HG02884 (cell line): ENCODE measurements around the gene RPS3.
"Not testable (repeated sequence)": the region's sequence is repeated elsewhere in the genome, so short reads cannot be mapped to it uniquely, and the experiment has no call there.

Source experiments
- ATAC-seq: cut with Tn5 transposase; IDR thresholded peaks from one replicate; pipeline ENCODE4 v1.9.1; 2021; ENCODE audit warnings: mild to moderate bottlenecking, moderate library complexity; ENCODE audit not compliant: unreplicated experiment

The RPS3 gene

GRCh38 chr11:75399344-75400145 is at the start of gene RPS3:
RPS3 (plus strand) TSS chr11:75399518; CDS start chr11:75399548, 30 bp downstream.
- ATAC-seq, result peak; percentile 89

GRCh38 chr11:75349521-75350116 is 49.7 kb upstream of the RPS3 start:
- no peak for ATAC-seq

GRCh38 chr11:75350122-75350742 is 49.1 kb upstream of the RPS3 start:
- ATAC-seq, result no peak

GRCh38 chr11:75350743-75351540 is 48.4 kb upstream of the RPS3 start:
- no peak for ATAC-seq

- no peak for ATAC-seq
Observed at GRCh38 chr11:75351541-75351790, 47.9 kb upstream of the RPS3 start, which contains the start of gene ARRB1. ARRB1 (minus strand) TSS chr11:75351661; CDS start chr11:75351607, 54 bp downstream.

- no peak for ATAC-seq
Observed at GRCh38 chr11:75351791-75352587, 47.3 kb upstream of the RPS3 start.

GRCh38 chr11:75352588-75353206 is 46.6 kb upstream of the RPS3 start:
- no peak for ATAC-seq

GRCh38 chr11:75355051-75355450 is 44.3 kb upstream of the RPS3 start:
- no peak for ATAC-seq

GRCh38 chr11:75356613-75357012 is 42.7 kb upstream of the RPS3 start:
- no peak for ATAC-seq

- ATAC-seq, result not testable (repeated sequence)
Observed at GRCh38 chr11:75362285-75362684, 37.0 kb upstream of the RPS3 start.

- no peak for ATAC-seq
Observed at GRCh38 chr11:75365711-75366181, 33.6 kb upstream of the RPS3 start.

GRCh38 chr11:75366826-75367225 is 32.5 kb upstream of the RPS3 start:
- ATAC-seq, result not testable (repeated sequence)

GRCh38 chr11:75369560-75370255 is 29.6 kb upstream of the RPS3 start:
- ATAC-seq, result no peak

- no peak for ATAC-seq
Observed at GRCh38 chr11:75371949-75372876, 27.1 kb upstream of the RPS3 start.

GRCh38 chr11:75373201-75373600 is 26.1 kb upstream of the RPS3 start:
- no peak for ATAC-seq

- ATAC-seq, result no peak
Observed at GRCh38 chr11:75374646-75375045, 24.7 kb upstream of the RPS3 start.

GRCh38 chr11:75375626-75376025 is 23.7 kb upstream of the RPS3 start:
- ATAC-seq, result no peak

- no peak for ATAC-seq
Observed at GRCh38 chr11:75376175-75376574, 23.1 kb upstream of the RPS3 start.
